ENCODE results near the gene SGO2.
"Not testable (repeated sequence)": the region's sequence is repeated elsewhere in the genome, so short reads cannot be mapped to it uniquely, and the experiment has no call there.

Gene SGO2

DNA sequence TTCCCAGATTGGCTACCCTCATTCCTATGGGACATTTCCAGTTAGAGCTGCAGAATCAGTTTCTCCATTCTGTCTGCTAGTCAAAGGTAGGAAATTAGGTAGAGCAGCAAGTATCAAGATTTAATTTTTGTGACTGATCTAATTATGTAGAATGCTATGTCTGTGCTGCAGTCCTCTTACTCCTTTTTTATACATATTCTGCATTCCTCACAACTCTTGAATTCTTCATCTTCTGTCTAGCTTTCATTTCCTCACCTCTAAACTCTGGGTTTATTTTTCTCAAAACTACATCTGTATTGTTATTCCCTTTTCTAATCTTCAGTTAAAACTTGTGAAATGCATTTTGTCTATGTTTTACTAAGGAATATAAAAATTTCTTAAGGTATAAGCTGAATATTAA lies 8.6 kb downstream of the SGO2 start:
- no peak for TF ChIP-seq GATA1 (IDR thresholded peaks at IDR 0.05; ENCODE audit: low read depth, low read length)
- no peak for DNase-seq

GRCh38 chr2:200538139-200538538 lies 12.1 kb downstream of the SGO2 start:
- DNase-seq: no peak
- no peak for TF ChIP-seq GATA1 (IDR thresholded peaks at IDR 0.05; ENCODE audit: low read depth, low read length)
- no peak for TF ChIP-seq POLR2A (IDR thresholded peaks at IDR 0.05; ENCODE audit: low read length)

- DNase-seq: no peak
- TF ChIP-seq POLR2A (IDR thresholded peaks at IDR 0.05; ENCODE audit: low read length): no peak
- TF ChIP-seq GATA1 (IDR thresholded peaks at IDR 0.05; ENCODE audit: low read depth, low read length): no peak
Observed at GRCh38 chr2:200540793-200541192, 14.8 kb downstream of the SGO2 start.

- DNase-seq: not testable (repeated sequence)
Observed at GRCh38 chr2:200566596-200566995, 40.6 kb downstream of the SGO2 start.

GRCh38 chr2:200567932-200568331 lies 41.9 kb downstream of the SGO2 start:
- TF ChIP-seq POLR2A (IDR thresholded peaks at IDR 0.05; ENCODE audit: low read length) (no peak), GATA1 (IDR thresholded peaks at IDR 0.05; ENCODE audit: low read depth, low read length) (no peak)
- no peak for DNase-seq

DNA sequence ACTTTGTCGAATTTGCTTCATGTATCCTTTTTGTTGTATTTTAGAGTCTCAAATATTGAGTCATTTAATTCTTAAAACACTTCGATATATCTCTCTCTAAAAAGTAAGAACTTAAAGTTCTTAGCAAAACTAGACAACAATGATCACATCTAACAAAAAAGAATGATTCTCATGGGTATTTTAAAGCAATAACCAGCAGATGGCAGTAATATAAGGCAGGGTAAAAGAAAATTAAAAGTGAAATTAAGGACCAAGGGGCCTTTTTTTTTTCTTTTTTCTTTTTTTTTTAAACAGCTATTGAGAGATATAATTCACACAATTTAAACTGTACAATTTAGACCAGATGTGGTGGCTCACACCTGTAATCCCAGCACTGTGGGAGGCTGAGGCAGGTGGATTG lies 50.0 kb downstream of the SGO2 start:
- peak in 1 of 2 experiments; percentile 4 for DNase-seq

DNA sequence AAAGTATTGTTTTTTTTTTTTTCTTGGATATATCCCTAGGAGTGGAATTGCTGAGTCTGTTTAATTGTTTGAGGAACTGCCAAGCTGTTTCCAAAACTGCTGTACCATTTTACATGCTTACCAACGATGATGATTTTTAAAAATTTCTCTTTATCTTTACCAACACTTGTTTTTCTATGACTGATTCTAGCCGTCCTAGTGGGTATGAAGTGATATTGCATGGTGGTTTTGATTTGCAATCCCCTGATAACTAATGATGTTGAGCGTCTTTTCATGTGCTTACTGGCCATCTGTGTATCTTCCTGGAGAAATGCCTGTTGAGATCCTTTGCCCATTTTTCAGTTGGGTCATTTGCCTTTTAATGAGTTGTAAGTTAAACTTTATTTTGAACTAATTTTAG lies 51.0 kb downstream of the SGO2 start:
- DNase-seq: peak in 1 of 2 experiments; percentile 5
- no peak for TF ChIP-seq POLR2A (IDR thresholded peaks at IDR 0.05; ENCODE audit: low read length)
- TF ChIP-seq GATA1 (IDR thresholded peaks at IDR 0.05; ENCODE audit: low read depth, low read length): no peak

More for the DNA sequence above, 50.0 kb downstream of the SGO2 start:
- no peak for TF ChIP-seq GATA1 (IDR thresholded peaks at IDR 0.05; ENCODE audit: low read depth, low read length)
- TF ChIP-seq POLR2A (IDR thresholded peaks at IDR 0.05; ENCODE audit: low read length): no peak

DNA sequence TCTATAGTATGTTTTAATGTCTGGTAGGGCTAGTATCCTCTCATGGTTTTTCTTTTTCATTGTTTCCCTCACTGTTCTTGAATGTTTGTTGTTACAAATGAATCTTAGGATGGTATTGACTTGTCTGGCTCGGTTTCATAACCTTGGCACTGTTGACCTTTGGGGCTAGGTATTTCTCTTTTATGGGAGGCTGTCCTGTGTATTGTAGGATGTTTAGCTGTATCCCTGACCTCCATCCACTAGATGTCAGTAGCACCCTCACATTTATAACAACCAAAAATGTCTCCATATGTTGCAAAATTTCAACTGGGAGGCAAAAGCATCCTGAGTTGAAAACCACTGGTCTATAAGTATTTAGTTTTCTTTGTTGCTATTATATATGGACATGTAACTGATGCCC lies 52.8 kb downstream of the SGO2 start:
- TF ChIP-seq POLR2A (IDR thresholded peaks at IDR 0.05; ENCODE audit: low read length) (no peak), GATA1 (IDR thresholded peaks at IDR 0.05; ENCODE audit: low read depth, low read length) (no peak)
- DNase-seq: peak; percentile 15 to 41

- DNase-seq: no peak
- no peak for TF ChIP-seq POLR2A (IDR thresholded peaks at IDR 0.05; ENCODE audit: low read length)
- TF ChIP-seq GATA1 (IDR thresholded peaks at IDR 0.05; ENCODE audit: low read depth, low read length): no peak
Observed at GRCh38 chr2:200584639-200585038, 58.6 kb downstream of the SGO2 start.

DNA sequence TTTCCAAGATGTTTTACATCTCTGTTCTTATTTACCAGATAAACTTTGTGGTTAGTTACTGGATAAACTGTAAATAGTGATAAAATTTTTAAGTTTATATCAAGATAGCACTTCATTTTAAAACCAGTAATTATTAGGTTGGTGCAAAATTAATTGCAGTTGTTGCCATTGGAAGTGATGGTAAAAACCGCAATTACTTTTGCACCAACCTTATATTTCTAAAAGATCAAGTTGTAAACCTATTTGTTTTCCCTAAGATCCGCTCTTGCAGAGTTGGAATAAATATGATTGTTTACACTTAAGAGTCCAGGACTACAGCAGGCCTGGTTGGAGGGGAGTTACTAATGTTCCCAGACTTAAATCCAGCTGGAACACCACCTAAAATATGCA lies 59.3 kb downstream of the SGO2 start:
- TF ChIP-seq GATA1 (IDR thresholded peaks at IDR 0.05; ENCODE audit: low read depth, low read length) (no peak), POLR2A (IDR thresholded peaks at IDR 0.05; ENCODE audit: low read length) (no peak)
- no peak for DNase-seq

GRCh38 chr2:200585730-200586643 lies 60.0 kb downstream of the SGO2 start, which contains the start of gene AOX1:
AOX1 (plus strand) TSS chr2:200586014; CDS start chr2:200586109, 95 bp downstream.
- DNase-seq: peak; percentile 42 to 43
- TF ChIP-seq GATA1 (IDR thresholded peaks at IDR 0.05; ENCODE audit: low read depth, low read length) (no peak), POLR2A (IDR thresholded peaks at IDR 0.05; ENCODE audit: low read length) (no peak)

DNA sequence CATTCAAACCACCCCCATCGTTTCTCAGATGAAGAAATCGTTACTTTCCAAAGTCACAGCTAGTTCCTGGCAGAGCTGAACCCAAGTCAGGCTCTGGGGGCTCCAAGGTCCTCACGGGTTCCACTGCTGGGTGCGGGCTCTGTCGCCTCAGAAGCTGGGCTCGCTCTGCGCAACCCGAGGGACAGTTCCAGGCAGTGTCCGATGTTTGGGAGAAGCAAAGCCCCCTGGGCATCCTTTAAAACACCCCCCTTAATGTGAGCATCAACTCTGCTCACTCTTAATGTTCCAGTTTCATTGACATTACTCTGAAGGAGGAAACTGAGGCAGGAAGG lies 60.6 kb downstream of the SGO2 start:
- DNase-seq: no peak
- TF ChIP-seq GATA1 (IDR thresholded peaks at IDR 0.05; ENCODE audit: low read depth, low read length): no peak
- TF ChIP-seq POLR2A (IDR thresholded peaks at IDR 0.05; ENCODE audit: low read length): no peak

GRCh38 chr2:200587007-200587616 lies 61.1 kb downstream of the SGO2 start:
- no peak for DNase-seq
- TF ChIP-seq GATA1 (IDR thresholded peaks at IDR 0.05; ENCODE audit: low read depth, low read length) (no peak), POLR2A (IDR thresholded peaks at IDR 0.05; ENCODE audit: low read length) (no peak)

DNA sequence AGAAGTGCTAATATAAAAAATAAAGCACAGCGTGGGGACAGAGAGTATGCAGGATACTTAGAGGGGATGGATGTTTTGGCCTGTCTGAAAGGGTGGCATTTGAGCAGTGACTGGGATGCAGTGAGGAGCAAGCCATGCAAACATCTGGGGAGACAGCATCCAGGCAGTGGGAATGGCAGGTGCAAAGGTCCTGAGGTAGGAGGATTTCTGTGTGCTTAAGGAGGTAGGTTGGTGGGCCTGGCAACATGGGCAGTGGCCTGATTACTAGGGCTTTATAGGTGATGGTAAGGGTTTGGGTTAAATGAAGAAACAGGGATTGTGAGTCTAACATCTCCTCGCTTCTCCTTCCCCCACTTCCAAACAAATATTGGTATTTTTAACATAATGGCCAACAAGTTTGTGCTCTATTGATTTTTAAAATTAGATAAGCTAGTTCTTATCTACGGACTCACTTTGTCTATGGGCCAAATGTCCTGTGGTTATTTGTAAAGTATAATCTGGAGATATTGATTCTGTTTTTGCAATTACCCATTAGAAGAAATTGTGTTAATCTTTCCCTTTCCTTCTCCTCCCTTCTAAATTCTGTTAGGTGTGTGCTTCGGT lies 62.2 kb downstream of the SGO2 start:
- DNase-seq: no peak
- no peak for TF ChIP-seq GATA1 (IDR thresholded peaks at IDR 0.05; ENCODE audit: low read depth, low read length)
- TF ChIP-seq POLR2A (IDR thresholded peaks at IDR 0.05; ENCODE audit: low read length): no peak

DNA sequence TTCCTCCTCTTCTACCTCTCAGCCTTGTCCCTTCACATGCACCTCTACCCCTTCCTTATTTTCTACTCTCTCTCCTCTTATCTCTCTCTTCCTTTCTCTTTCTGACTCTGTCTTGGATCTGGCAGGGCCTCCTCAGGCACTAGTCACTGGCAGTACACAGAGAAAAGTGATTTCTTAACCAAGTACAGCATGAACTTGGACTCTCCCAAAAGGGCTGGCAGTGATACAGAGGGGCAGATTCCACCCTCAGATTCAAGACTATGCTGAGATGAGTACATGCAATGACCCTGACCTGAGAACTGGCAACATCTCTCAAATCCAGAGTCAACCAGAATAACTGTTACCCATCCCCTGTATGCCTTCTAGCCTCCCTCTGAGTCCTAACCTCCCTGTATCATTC lies 64.1 kb downstream of the SGO2 start:
- DNase-seq: no peak
- TF ChIP-seq POLR2A (IDR thresholded peaks at IDR 0.05; ENCODE audit: low read length) (no peak), GATA1 (IDR thresholded peaks at IDR 0.05; ENCODE audit: low read depth, low read length) (no peak)

Data from erythroblast (primary cell).